Vagina (tissue), 2 donors: ENCODE data around the gene MPRIP.

Source experiments
- POLR2A ChIP-seq, 2 donors: fragments of 450-650 bp; IDR thresholded peaks; one replicate each; pipeline ENCODE4 v1.6.1; 2017; ENCODE audit warnings: antibody characterized with exemption in 2 of 2, mild to moderate bottlenecking in 2 of 2, moderate library complexity in 2 of 2
- TF ChIP-seq, protein P1 (sequence below), 3 experiments: fragments of 450-650 bp in 2 of 3; fragments of 200-600 bp in 1 of 3; sonication (generic) in 1 of 3; IDR thresholded peaks; one replicate each; pipeline ENCODE4 v1.5.1; 2017 to 2019; ENCODE audit warnings: antibody characterized with exemption in 3 of 3, mild to moderate bottlenecking in 2 of 3, moderate library complexity in 2 of 3

DNA sequence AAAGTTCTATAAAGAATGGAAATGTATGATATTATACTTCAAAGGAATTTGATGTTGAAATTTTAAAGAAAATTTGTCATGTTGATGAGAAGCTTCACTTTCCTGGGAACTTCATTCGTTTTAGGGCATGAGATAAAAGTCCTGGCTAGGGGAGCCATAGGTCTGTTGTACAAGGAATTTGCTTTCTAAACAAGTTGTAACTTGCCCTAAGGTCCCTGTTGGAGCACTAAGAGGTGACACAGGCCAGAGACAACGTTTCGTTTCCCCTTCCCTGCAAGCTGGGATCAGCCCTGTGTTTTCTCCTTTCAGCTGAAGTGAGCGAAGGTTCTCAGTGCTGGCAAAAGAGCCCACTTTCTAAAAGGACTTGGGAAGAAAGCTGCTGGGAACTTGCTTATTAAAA lies 147.3 kb downstream of the MPRIP start:
- TF ChIP-seq, protein P1, sequence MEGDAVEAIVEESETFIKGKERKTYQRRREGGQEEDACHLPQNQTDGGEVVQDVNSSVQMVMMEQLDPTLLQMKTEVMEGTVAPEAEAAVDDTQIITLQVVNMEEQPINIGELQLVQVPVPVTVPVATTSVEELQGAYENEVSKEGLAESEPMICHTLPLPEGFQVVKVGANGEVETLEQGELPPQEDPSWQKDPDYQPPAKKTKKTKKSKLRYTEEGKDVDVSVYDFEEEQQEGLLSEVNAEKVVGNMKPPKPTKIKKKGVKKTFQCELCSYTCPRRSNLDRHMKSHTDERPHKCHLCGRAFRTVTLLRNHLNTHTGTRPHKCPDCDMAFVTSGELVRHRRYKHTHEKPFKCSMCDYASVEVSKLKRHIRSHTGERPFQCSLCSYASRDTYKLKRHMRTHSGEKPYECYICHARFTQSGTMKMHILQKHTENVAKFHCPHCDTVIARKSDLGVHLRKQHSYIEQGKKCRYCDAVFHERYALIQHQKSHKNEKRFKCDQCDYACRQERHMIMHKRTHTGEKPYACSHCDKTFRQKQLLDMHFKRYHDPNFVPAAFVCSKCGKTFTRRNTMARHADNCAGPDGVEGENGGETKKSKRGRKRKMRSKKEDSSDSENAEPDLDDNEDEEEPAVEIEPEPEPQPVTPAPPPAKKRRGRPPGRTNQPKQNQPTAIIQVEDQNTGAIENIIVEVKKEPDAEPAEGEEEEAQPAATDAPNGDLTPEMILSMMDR (IDR thresholded peaks at IDR 0.05): no peak
- TF ChIP-seq POLR2A (IDR thresholded peaks at IDR 0.05): no peak
